GM19351 (cell line): ENCODE data around the gene AHCYL2.
"Not testable (repeated sequence)": the region's sequence is repeated elsewhere in the genome, so short reads cannot be mapped to it uniquely, and the experiment has no call there.

Experiments used
- ATAC-seq: cut with Tn5 transposase; IDR thresholded peaks from one replicate; pipeline ENCODE4 v1.9.1; 2021; ENCODE audit warnings: mild to moderate bottlenecking, moderate library complexity; ENCODE audit not compliant: unreplicated experiment

The AHCYL2 gene

DNA sequence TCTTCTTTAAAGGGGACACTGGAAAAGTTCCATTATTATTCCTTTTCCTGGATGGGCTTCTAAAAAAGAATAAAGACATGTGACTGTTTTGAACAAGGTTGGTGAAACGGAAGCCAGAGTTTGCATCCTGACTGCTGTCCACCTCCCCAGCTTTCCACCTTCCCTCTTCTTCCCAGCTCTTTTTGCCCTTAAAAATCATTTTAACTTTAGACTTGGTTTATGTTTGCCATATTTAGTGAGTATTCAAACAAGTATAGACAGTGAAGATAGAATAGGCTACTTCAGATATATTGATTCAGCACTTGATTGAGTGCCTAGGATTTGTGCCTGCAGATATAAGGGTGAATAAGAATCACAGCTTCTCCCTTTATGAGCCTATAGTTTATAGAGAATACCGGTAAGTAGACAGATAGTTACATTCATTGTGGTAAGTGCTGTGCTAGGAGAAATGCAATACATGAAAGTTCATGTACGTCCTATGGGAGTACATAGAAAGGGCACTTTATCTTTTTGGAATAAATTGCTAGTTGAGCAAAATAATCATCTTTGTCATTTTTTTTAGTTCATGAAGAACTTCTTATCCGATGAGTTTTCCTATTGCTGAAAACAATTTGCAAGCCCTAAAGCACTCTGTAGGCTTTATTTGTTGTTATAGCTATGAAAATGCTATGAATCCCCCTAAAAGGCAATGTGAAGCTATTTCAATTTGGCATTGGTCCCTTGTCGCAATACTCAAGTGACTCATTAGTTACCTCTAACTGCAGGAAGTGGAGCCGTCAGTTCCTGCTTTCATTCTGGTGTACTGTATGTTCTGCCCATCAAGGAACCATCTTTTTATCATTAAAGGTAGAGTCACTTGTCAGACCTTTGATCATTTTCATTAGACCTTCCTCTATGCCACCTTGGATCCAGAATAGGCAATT lies 152.2 kb downstream of the AHCYL2 start:
- ATAC-seq: no peak

DNA sequence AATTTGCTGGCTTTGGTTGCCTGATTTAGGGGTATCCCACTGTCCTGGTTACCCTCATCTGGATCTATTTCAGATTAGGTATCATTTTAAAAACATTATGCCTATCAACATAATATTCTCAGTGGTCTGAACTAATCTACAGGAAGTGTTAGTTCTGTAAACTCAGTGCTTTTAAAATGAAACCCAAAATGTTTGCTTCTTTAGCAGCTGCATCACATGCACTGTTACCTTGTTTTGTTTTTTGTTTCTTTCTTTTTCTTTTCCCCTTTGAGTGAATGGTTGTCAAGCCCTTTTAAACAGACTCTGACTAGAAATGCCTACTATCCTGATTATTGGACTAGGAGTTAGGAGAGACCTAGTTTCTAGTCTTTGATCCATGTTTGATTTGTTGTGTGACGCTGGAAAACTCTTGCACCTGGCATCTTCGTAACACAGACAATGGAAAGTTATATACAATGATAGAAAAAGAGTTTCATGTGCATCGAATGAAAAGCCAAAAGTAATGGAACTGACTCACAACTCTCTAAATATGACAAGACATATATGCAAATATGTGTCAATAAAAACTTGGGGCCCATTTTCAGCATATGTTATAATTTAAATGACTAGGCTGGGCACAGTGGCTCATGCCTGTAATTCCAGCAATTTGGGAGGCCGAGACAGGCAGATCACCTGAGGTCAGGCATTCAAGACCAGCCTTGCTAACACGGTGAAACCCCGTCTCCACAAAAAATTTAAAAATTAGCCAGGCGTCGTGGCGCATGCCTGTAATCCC lies 157.1 kb downstream of the AHCYL2 start:
- no peak for ATAC-seq

DNA sequence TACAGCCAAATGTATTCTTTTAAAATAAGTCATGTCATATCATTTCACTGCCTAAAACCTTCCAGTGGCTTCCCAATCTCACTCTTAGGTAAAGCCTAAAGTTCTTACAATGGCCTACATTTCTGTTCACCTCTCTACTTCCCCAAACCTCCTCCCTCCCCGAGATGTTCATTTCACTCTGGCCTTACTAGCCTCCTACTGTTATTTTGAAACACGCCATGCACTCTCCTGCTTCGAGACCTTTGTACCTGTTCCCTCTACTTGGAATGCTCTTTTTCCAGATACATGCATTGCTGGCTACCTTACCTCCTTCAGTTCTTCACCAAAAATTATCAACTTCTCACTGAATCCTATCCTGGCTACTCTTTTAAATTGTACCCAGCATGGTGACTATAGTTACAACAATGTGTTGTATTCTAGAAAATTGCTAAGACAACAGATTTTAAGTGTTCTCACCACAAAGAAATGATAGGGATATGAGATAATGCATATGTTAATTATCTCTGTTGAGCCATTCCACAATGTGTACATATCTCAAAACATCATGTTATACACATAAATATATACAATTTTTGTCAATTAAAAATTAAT lies 158.8 kb downstream of the AHCYL2 start:
- no peak for ATAC-seq

DNA sequence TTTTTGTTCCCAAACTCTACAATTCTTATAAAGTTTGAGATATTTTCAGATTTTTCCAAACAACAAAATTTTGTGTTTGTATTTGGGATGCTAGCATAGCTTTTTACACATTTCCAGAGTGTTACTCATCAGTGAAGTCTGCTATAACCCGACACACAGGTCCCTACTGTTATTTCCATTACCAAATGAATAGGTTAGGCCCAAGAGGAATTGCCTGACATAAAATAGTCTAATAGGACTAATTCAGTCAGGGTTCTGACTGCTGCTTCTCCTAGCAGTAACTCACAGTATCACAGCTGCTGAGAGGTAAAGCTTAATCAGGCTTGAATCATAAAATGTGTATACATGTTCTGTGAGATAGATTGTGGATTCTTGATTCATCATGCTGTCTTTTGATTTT lies 160.3 kb downstream of the AHCYL2 start:
- no peak for ATAC-seq

DNA sequence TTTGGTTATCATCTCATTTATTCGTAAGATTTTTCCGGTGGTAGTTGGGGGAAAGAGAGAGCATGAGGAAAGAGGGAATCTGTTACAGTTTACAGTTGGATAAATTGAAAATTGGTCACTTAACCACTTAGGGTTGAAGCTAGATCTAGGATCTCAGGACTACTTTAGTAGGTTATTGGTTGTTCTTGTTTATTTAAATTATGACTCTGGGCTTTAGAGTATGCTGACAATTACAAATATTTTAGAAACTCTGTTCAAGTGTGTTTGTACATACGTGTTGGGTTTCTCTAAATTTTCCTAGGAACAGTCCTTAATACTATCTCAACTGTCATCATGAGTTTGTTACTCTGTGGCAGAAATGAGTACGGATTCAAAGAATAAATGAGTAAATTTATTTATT lies 160.8 kb downstream of the AHCYL2 start:
- no peak for ATAC-seq

DNA sequence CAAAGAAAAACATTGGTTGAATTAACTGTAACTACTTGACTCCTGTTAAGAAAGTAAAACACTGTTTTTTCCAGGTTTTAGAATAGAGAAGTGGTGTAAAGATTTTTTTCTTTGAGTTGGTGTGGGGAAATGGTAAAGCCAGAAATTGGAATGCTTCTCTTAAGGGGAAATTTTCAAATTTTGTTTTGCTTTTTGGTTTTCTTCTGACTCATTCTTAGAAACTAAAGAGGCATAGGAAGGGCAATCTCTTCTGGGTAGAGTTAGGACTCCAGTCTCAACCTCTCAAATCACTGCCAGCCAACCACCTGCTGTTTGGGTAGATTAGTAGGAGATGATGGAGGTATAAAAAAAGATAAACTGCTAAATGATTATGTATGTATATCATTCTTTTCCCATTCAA lies 161.7 kb downstream of the AHCYL2 start:
- no peak for ATAC-seq

DNA sequence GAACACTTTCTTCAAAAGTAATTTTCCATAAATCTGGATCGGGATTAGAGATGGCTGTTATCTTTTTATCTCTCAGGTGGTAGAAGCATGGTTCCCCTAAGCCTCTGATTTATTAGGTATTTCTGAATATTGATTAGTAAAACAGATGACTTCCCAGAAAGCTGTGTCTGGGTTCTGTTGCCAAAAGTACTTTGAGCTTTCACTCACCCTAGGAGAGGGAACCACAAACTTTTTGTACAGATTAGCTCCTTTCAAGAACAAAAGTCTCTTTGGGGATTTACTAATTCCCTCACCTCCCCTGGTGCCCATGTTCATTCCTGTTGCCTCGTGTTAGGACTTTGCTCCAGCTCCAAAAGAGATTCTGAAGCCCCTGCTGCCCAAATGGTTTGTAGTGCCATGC lies 162.7 kb downstream of the AHCYL2 start:
- ATAC-seq: no peak

DNA sequence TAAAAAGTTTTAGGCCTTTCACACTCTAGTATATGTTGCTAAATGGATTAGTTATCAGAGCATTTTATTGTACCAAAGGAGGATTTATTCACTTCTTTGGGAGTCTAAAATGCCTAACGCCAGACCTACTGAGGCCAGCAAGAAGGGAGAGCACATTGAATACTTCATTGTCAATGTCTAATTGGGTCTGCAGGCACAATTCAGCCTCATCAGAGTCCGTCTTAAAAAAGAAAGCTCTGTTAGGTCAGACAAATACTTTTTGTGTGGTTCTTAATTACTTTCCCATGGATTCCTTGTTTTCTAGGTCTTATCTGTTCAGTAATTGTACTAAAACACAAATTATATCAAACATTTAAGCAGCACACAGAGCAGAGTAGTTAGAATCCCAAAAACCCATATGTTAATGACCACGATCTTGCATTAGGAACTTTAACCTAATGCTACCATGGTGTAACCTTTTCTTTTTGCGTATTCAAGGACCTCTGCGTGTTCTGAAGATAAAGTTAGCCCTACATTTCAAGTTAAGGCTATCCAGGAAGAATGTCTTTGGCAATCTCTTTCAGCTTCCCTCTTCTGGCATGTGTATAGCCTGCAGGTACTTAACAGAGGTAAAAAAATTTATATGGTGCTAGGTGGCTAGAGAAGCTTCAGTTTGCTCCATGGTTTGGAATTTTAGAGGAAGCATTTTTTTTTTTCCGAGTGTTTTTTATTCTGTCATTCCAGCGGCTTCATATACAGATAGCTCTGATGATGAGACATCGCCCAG lies 163.7 kb downstream of the AHCYL2 start:
- ATAC-seq: no peak

DNA sequence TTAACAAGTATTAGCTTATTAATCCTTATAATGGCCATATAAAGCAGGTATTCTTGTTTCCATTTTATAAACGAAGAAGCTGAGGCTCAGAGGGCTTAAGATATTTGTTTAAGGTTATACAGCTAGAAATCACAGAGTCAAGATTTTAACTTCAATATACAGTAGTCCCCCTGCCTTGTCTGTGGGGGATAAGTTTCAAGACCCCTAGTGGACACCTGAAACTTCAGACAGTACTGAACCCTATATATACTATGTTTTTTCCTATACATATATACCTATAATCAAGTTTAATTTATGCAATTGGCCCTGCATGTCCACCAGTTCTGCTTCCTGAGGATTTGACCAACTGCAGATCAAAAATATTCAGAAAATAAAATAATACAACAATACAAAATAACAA lies 165.0 kb downstream of the AHCYL2 start:
- ATAC-seq: no peak

DNA sequence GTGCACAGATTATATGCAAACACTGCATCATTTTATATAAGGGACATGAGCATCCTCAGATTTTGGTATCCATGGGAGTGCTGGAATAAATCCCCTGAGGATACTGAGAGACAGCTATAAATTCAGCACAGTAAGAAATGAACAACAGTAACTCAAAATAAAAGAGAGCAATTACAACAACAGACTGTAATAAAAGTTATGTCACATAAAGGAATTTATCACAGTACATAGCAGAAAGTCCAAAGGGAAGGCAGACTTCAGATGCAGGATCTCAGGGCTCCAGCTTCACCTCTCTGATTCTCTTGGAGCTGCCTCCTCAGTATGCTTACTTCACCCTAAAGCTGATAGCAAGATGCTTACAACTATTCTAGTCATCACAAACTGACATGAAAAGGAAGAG lies 165.5 kb downstream of the AHCYL2 start:
- no peak for ATAC-seq

DNA sequence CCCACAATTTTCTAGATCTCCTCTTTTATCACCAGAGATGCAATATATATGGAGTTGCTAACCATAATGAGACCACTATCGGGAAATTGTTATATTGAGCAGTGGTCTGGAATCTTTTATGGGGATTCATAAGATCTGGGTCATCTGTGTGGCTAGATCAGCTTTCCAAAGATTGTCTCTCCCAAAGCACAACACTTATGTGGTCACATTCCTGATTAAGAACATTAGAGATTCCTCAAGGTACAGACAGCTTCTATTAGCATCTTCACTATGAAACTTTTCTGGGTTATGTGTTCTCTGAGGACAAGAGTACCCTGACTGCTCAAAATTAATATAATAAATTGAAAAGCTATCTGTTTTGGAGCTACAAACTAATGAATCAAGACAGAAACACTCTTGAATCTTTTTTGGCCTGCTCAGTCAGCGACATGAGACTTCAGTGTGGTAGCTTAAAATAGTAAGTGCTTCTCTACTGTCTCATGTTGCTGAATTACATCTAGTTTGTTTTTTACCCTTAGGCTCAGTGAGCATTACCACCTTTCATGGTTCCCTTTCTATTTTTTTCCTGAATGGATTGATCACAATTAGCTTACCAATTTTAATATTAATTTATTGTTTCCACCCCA lies 166.8 kb downstream of the AHCYL2 start:
- no peak for ATAC-seq

DNA sequence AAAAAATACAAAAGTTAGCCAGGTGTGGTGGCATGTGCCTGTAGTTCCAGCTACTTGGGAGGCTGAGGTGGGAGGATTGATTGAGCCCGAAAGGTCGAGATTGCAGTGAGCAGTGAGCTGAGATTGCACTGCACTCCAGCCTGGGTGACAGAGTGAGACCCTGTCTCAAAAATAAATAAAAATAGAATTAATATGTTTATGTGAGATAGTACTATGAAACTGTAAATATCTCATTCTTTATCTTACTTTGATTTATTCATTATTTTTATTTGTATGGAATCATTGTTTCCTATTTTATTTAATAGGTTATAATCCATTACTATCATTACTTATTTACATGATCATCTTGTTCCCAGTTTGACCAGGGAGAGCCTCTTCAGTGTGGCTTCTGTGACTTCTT lies 168.4 kb downstream of the AHCYL2 start:
- no peak for ATAC-seq

DNA sequence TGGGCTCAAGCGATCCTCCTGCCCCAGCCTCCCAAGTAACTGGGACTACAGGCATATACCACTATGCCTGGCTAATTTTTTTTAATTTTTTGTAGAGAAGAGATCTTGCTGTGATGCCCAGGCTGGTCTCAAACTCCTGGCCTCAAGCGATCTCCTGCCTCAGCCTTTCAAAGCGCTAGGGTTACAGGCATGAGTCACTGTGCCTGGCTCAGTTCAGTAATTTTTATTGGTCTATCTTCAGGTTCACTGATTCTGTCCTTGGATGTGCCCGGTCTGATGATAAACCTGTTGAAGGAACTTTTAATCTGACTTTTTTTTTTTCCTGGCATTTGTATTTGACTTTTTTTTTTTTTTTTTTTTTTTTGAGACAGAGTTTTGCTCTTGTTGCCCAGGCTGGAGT lies 169.3 kb downstream of the AHCYL2 start:
- no peak for ATAC-seq

DNA sequence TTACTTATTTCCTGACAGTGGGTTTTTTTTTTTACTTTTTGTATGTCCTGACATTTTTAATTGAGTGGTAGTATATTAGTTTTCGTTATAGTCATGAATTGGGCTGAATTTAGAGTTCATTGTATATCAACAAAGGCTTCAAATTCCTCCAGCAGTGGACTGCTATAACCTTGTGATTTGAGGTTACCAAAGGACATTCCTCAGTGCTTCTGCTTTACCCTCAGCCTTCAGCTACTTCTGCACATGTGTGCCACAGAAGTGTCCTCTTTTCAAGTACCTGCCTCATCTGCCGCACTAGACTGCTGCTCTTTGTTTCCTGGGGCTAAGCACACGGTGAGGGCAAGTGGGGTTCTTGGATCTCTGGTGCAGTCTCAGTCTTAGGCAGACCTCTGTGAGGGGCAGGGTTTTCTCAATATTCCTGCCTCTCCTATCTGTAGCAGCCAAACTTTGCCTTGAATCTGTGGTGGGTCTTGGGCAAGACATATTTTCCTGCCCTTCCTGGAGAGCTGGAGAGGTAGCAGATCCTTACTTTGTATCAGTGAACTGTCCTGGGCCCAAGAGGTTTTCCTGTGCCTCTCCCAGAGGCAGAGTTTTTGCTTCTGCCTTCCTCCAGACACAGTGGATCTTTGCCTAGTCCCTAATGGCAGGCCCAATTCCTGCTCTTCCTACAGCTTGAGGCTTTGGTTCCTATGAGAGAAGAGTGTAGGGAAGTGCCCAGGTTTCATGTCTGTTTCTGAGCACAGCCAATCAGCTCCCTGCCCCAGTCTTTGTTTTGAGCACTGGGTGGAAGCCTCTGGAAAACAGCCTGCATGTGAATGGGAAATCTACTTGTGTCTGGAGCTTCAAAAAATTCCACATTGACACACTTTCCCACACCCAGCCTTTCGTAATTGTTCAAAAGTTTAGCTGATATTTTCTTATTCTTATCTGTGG lies 170.4 kb downstream of the AHCYL2 start:
- ATAC-seq: no peak

DNA sequence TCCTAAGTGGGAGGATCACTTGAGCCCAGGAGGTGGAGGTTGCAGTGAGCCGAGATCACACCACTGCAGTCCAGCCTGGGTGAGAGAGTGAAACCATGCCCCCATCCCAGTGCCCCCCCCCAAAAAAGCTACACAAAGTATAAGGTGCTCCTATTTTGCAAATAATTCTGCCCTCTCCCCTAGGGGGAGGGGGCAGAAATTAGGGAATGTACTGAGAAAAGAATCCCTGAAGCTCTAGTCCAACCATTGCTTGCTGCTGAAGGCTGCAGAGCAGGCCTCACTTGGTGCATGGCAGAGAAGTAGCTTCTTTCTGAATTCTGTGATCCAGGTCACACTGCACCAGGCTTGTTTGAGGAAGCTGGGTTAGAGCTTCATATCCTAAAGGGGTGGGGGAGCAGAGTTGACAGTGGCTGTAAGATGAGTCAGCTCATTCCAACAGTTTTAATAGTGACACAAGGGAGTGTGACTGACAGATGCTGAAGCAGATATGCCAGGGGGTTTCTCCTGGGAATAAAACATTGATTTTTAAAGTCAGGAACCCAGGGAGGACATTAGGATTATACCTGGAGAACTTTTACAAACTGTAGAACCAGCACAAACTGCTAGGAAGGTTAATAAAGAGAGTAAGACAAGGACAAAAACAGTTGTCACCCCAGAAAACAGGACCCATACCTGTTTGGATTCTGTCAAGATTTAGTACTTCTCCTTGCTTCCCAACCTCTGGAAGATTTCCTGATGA lies 176.6 kb downstream of the AHCYL2 start:
- no peak for ATAC-seq

DNA sequence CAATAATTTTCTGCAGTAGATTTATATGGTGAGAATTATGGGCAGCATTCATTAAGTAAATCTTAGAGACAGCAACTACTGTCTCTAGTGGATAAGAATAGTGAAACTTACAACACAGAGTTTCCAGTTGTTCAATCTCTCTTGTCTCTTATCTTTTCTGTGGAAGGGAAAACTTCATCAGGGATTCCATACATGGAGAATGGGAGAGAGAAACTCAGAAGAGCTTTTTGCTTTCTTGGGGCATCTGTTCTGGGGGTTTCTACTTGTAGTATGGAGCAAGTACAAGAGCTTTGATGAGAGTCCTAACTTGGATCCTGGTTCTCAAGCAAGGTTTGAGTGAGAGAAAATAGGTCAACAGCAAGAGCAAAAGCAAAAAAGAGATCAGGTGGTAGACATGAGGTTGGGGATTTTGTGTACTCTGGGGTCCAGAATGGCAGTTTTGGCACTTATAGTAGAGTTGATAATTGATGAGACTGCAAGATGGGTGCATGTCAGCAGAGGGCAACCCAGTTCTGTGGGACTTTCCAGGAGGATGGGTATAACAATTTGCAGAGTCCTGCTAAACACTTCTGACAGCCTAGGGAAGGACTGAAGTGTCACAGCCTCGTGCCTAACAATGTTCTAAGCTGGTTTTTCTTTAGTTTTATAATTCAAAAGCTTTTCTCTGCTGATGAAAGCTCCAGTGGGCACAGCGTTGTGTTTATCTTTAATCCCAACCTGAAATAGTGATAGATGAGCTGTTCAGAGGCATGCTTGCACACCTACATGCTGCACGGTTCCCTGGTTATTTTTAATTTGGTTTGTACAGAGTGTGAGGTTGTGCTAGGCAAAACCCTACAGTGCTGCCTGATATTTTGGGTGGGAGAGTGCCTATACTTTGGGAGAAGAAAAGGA lies 177.4 kb downstream of the AHCYL2 start:
- ATAC-seq: no peak

DNA sequence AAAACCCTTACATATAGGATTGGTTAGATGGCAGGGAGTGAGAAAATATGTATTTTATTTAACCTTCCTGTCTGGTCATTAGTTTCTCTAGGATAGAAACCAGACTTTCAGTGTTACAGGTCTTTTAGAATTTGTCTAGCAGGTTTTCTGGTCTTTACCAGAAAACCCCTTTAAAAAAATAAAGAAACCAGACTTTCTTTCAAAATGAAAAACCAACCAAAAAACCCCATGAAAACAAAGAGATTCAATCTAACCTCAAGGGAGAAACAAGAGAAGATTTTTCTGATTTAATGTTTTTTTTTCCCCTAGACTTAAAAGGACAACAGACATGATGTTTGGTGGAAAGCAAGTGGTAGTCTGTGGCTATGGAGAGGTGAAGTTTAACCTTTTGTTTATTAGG lies 180.7 kb downstream of the AHCYL2 start:
- ATAC-seq: no peak

DNA sequence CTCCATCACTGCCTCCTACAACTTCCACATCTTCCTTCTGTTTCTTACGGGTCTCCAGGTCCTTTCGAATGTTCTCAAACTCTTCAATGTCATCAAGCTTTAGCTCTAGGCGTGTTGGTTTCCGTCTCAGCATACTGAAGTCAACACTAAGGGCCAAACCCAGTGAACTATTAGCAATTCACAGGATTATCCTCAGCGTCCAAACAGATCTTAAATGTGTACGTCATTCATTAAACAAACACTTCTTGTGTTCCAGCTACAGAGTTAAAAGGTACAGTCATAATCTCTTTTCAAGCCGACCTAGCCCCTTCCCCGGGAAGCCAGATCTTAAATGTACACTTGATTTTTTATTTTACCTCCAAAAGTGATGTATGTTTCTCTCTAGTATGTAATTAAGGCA lies 185.4 kb downstream of the AHCYL2 start:
- not testable (repeated sequence) for ATAC-seq
